ENCODE results near the gene SELENOK. TPM values are rescaled to one million over a fixed set of nuclear protein-coding genes. Genes with fewer than 3 reads are reported as not detected.

Gene SELENOK
- total and polyA plus RNA-seq, 2 of the 13 experiments (the other 11 are each of a cell fraction or from before 2014, with no cell fraction given) = 67.0 to 81.0 TPM

DNA sequence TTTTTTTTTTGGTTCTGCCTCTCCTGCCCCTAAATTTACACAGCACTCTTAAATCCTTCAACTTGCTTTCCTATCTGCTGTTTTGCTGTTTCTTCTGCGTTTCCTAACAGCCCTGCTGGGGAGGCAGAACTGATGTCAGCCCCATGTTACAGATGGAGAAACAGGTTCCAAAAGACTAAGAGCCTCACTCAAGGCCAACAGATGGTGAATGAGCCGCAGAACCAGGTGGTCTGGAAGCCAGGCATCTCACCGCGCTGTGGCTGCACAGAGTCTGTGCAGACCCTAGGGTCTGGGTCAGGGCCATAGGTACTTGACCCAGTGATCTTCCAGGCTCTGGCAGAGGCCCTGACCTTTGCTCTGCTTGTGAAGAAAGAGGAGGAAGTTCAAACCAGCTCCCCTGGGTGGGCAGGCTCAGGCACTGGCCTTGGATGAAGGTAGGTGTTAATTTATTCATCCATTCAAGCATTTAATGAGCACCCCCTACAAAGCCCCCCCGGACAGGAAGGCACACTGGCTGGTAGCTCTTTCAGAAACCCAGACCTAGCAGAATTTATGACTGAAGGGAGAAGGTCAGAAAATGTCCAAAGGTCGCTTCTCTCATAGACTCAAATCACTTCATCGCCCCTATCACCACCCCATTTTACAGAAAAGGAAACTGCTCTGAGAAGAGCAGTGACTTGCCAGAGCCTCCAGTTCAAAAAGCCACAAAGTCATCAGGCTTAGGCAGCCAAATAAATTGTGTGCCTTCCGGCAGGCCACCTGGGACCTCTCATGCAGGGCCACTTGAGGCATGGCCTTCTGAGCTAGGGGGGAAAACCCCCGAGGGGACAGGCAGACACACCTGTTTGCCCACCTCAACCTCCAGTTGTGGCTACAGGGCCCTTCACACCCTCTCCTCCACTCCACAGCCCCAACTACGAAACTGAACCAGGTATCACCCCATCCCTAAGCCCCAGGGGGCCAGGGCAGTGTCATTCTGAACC lies 48.2 kb downstream of the SELENOK start (continued):
- no peak for TF ChIP-seq MLLT10 (CRISPR knock-in tag; IDR thresholded peaks at IDR 0.05)
- TF ChIP-seq ZNF382 (CRISPR knock-in tag; IDR thresholded peaks at IDR 0.05; ENCODE audit: borderline replicate concordance) = no peak
- TF ChIP-seq AHR (CRISPR knock-in tag; IDR thresholded peaks at IDR 0.05) = no peak
- no peak for TF ChIP-seq ZFP82 (CRISPR knock-in tag; IDR thresholded peaks at IDR 0.05; ENCODE audit: borderline replicate concordance)
- TF ChIP-seq MZF1 (CRISPR knock-in tag; IDR thresholded peaks at IDR 0.05; ENCODE audit: borderline replicate concordance) = no peak
- TF ChIP-seq PRDM15 (CRISPR knock-in tag; IDR thresholded peaks at IDR 0.05) = 0 out of 2 replicates have a peak, but pooled peaks have one; percentile 10
- TF ChIP-seq KDM6A (CRISPR knock-in tag; IDR thresholded peaks at IDR 0.05; ENCODE audit: low read depth) = 0 out of 2 replicates have a peak, but pooled peaks have one; percentile 38
- no peak for TF ChIP-seq ZNF441 (CRISPR knock-in tag; IDR thresholded peaks at IDR 0.05; ENCODE audit: borderline replicate concordance)
- no peak; the same call in 1 of the 2 replicates for TF ChIP-seq SAFB2 (CRISPR knock-in tag; IDR thresholded peaks at IDR 0.05; ENCODE audit: borderline replicate concordance, low read depth)
- TF ChIP-seq ISX (CRISPR knock-in tag; conservative IDR thresholded peaks at IDR 0.05) = no peak
- TF ChIP-seq ZNF350 (CRISPR knock-in tag; IDR thresholded peaks at IDR 0.05; ENCODE audit: borderline replicate concordance, low read depth) = no peak
- peak; percentile 33; the same call in 1 of the 2 replicates for TF ChIP-seq FOXJ3 (CRISPR knock-in tag; IDR thresholded peaks at IDR 0.05; ENCODE audit: borderline replicate concordance)
- TF ChIP-seq NPAS2 (CRISPR knock-in tag; IDR thresholded peaks at IDR 0.05; ENCODE audit: borderline replicate concordance) = 0 out of 2 replicates have a peak, but pooled peaks have one; percentile 33
- no peak for TF ChIP-seq NCOA5 (CRISPR knock-in tag; IDR thresholded peaks at IDR 0.05)
- TF ChIP-seq IKZF1 (IDR thresholded peaks at IDR 0.05) = no peak
- TF ChIP-seq CREM (IDR thresholded peaks at IDR 0.05) = no peak; the same call in 1 of the 2 replicates
- TF ChIP-seq CREM (CRISPR knock-in tag; IDR thresholded peaks at IDR 0.05) = no peak
- TF ChIP-seq, protein P1, sequence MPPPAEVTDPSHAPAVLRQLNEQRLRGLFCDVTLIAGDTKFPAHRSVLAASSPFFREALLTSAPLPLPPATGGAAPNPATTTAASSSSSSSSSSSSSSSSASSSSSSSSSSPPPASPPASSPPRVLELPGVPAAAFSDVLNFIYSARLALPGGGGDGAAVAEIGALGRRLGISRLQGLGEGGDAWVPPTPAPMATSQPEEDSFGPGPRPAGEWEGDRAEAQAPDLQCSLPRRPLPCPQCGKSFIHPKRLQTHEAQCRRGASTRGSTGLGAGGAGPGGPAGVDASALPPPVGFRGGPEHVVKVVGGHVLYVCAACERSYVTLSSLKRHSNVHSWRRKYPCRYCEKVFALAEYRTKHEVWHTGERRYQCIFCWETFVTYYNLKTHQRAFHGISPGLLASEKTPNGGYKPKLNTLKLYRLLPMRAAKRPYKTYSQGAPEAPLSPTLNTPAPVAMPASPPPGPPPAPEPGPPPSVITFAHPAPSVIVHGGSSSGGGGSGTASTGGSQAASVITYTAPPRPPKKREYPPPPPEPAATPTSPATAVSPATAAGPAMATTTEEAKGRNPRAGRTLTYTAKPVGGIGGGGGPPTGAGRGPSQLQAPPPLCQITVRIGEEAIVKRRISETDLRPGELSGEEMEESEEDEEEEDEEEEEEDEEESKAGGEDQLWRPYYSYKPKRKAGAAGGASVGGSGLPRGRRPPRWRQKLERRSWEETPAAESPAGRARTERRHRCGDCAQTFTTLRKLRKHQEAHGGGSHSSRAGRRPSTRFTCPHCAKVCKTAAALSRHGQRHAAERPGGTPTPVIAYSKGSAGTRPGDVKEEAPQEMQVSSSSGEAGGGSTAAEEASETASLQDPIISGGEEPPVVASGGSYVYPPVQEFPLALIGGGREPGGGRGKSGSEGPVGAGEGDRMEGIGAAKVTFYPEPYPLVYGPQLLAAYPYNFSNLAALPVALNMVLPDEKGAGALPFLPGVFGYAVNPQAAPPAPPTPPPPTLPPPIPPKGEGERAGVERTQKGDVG (CRISPR knock-in tag; IDR thresholded peaks at IDR 0.05; ENCODE audit: borderline replicate concordance) = no peak
- TF ChIP-seq ZNF879 (CRISPR knock-in tag; IDR thresholded peaks at IDR 0.05) = no peak
- TF ChIP-seq RBM39 (IDR thresholded peaks at IDR 0.05; ENCODE audit: low read depth, low read length, poor library complexity, severe bottlenecking) = no peak
- TF ChIP-seq GATAD2A (CRISPR knock-in tag; IDR thresholded peaks at IDR 0.05) = no peak; the same call in 1 of the 2 replicates
